Activated T-helper 17 cell treated with anti-CD3 and anti-CD28 coated beads, Interleukin-2, amount 50 U/mL, for 72 hours (primary cell): Measurements from ENCODE around the gene ABCD1. TPM values are rescaled to one million over a fixed set of nuclear protein-coding genes. Genes with fewer than 3 reads are reported as not detected.

Source experiments
- ATAC-seq: fragments of 150-1000 bp; cut with Tn5 transposase; replicated peaks from 2 replicates; pipeline ENCODE4 v1.10.0; 2021; ENCODE audit warnings: mild to moderate bottlenecking, moderate library complexity
- H3K27ac Mint-ChIP-seq: one replicate; pipeline ENCODE4 v1.8.0; 2022; ENCODE audit warnings: mixed read lengths
- H3K27me3 Mint-ChIP-seq: one replicate; pipeline ENCODE4 v1.8.0; 2022; ENCODE audit warnings: mixed read lengths
- H3K36me3 Mint-ChIP-seq: one replicate; pipeline ENCODE4 v1.8.0; 2022; ENCODE audit warnings: low read depth, mild to moderate bottlenecking, mixed read lengths
- H3K4me1 Mint-ChIP-seq: one replicate; pipeline ENCODE4 v1.8.0; 2022; ENCODE audit warnings: mixed read lengths
- H3K4me3 Mint-ChIP-seq: one replicate; pipeline ENCODE4 v1.8.0; 2022; ENCODE audit warnings: mild to moderate bottlenecking, mixed read lengths
- H3K9me3 Mint-ChIP-seq: one replicate; pipeline ENCODE4 v1.8.0; 2022; ENCODE audit warnings: mixed read lengths
- total RNA-seq, 2 donors: library from RNA; stranded (reverse); gene quantifications; one replicate each; pipeline ENCODE4 v1.2.3, GENCODE V29; 2022

The ABCD1 gene
- total RNA-seq, 2 donors from 2014 or later, result 6.7 to 9.4 TPM

DNA sequence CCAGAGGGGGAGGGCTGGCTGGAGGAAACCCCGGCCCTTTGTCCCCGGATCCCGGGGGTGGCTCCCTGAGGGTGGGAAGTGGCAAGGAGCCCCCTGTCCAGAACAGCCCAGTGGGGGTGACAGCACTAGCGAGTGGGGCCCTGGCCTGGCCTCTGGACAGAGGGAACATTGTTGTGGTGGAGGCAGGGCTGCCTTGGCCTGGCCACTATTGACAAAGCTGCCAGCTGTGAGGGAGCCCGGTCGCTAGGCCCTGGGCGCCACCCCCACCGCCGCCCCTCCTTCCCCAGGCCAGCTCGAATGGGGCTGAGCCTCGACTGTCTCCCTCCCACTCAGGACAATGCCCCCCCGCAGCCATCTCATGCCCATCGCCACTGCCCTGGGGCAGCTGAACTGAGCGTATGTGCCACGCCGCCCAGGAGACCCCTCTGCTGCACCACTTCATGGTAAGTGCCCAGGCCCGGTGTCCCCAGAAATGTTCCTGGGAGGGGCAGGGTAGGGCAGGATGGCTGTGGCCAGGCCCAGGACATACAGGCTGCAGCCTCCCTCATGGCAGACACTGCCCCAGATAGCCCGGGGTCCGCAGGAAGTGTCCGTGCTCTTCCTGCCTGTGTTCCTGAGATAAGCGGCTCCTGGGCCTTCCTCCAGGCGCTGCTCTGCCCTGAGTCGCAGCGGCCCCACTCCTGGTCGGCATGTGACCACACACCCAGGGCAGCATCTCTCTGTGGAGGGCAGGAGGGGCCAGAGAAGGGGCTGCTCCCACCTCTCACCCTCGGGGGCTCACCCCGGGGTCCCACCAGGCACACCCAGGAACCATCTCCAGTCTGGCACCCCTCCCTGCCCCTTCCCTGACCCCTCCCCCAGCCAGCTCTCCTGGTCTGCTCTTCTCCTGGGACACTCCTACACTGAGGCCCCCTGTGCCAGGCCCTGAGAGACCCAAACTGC lies 40.8 kb downstream of the ABCD1 start:
- H3K4me3 Mint-ChIP-seq, result no peak overlapping the region
- H3K27me3 Mint-ChIP-seq, result no peaks in the 10 kb centered on the region
- no peaks in the 10 kb centered on the region for H3K4me1 Mint-ChIP-seq
- H3K27ac Mint-ChIP-seq, result no peak overlapping the region
- H3K36me3 Mint-ChIP-seq, result no peaks in the 10 kb centered on the region
- no peaks in the 10 kb centered on the region for H3K9me3 Mint-ChIP-seq
- no peak for ATAC-seq

DNA sequence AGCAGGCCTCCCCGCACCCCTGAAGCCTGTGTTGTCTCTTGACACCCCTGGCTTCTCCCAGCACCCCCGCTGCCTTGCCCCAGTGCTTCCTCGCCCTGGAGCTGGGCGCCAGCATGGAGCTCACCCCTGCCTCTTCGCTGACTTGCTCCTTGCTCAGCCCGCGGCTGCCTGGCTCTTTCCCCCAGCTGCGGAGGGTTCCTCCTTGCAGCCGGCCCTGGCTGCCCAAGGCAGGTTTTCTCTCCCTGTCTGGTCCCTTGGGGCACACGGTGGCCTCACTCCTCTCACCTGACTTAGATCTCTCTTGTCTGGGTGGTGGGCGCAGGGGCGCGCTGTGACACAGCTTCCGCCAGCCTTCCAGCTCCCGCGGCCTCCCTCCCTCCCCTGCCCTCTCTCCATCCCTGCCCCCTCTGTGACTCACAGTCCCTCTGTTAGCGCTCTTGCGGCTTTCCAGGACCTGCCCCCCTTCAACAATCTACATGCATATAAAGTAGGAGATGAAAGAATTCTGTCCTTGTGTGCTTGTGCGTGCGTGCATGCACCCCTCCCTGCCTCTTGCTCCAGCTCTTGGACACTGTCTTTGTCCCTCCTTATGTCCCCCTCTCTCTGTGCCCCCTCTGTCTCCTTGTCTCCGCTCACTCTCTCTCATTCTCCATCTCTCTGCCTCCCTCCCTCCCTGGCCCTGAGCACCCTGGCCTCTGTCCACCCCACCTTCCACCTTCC lies 41.6 kb downstream of the ABCD1 start:
- Mint-ChIP-seq H3K4me1 (no peaks in the 10 kb centered on the region), H3K27me3 (no peaks in the 10 kb centered on the region), H3K36me3 (no peaks in the 10 kb centered on the region), H3K4me3 (peak overlapping the region; percentile 34), H3K9me3 (no peaks in the 10 kb centered on the region), H3K27ac (no peak overlapping the region)
- peak; percentile 64 for ATAC-seq

DNA sequence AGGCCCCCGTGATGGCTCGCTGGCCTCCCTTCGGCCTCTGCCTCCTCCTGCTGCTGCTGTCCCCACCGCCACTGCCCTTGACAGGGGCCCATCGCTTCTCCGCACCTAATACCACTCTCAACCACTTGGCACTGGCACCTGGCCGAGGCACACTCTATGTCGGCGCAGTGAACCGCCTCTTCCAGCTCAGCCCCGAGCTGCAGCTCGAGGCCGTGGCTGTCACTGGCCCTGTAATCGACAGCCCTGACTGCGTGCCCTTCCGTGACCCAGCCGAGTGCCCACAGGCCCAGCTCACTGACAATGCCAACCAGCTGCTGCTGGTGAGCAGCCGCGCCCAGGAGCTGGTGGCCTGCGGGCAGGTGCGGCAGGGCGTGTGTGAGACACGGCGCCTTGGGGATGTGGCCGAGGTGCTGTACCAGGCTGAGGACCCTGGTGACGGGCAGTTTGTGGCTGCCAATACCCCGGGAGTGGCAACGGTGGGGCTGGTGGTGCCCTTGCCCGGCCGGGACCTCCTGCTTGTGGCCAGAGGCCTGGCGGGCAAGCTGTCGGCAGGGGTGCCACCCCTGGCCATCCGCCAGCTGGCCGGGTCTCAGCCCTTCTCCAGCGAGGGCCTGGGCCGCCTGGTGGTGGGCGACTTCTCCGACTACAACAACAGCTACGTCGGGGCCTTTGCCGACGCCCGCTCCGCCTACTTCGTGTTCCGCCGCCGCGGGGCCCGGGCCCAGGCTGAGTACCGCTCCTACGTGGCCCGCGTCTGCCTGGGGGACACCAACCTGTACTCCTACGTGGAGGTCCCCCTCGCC lies 42.4 kb downstream of the ABCD1 start:
- H3K36me3 Mint-ChIP-seq, result no peaks in the 10 kb centered on the region
- H3K4me1 Mint-ChIP-seq, result no peaks in the 10 kb centered on the region
- peak overlapping the region; percentile 34 for H3K4me3 Mint-ChIP-seq
- no peak overlapping the region for H3K27ac Mint-ChIP-seq
- H3K27me3 Mint-ChIP-seq, result no peaks in the 10 kb centered on the region
- no peaks in the 10 kb centered on the region for H3K9me3 Mint-ChIP-seq
- no peak for ATAC-seq

DNA sequence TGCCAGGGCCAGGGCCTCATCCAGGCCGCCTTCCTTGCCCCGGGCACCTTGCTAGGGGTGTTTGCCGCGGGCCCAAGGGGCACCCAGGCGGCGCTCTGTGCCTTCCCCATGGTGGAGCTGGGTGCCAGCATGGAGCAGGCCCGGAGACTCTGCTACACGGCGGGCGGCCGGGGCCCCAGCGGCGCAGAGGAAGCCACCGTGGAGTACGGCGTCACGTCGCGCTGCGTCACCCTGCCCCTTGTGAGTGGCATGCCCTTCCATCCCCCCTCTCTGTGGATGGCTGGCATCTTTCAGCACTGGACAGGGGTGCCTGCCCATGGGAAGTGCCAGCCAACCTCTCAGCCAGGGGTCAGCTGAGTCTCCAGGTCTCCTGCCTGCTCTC lies 43.0 kb downstream of the ABCD1 start:
- no peaks in the 10 kb centered on the region for H3K27me3 Mint-ChIP-seq
- no peak overlapping the region for H3K27ac Mint-ChIP-seq
- no peaks in the 10 kb centered on the region for H3K36me3 Mint-ChIP-seq
- no peaks in the 10 kb centered on the region for H3K4me1 Mint-ChIP-seq
- ATAC-seq, result no peak
- no peaks in the 10 kb centered on the region for H3K9me3 Mint-ChIP-seq
- H3K4me3 Mint-ChIP-seq, result no peak overlapping the region

DNA sequence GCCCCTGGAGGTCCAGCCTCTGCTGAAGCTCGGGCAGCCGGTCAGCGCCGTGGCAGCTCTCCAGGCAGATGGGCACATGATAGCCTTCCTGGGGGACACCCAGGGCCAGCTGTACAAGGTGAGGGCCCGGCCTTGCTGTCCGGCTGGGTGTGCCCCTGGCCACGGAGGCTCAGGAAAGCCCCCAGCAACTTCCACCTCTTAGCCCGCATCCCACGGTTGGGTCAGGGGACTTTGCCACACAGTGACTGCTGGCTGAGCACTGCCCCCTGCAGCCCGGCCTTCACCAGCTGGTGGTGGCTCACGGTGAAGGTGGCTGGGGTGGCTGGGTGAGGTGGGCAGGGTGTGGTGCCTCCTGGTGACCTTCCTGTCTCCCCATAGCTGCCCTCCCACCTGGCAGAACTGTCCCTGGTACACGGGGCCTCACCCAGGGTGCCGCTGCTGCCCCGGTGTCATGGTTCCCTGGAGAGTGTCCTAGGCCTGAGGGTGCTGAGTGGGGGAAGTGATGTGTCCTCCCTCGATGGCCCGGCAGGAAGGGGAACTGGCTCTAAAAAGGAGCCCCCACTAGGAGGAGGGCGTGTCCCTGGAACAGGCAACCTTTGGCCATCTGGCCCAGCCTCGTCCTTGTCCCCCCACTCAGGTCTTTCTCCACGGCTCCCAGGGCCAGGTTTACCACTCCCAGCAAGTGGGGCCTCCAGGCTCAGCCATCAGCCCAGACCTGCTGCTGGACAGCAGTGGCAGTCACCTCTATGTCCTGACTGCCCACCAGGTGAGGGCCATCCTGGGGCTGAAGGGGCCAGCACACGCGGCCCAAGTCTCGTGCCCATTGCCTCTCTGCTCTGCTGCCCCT lies 43.9 kb downstream of the ABCD1 start:
- no peak for ATAC-seq
- no peaks in the 10 kb centered on the region for H3K27me3 Mint-ChIP-seq
- no peaks in the 10 kb centered on the region for H3K36me3 Mint-ChIP-seq
- H3K4me1 Mint-ChIP-seq, result no peaks in the 10 kb centered on the region
- H3K9me3 Mint-ChIP-seq, result no peaks in the 10 kb centered on the region
- no peak overlapping the region for H3K4me3 Mint-ChIP-seq
- no peak overlapping the region for H3K27ac Mint-ChIP-seq

DNA sequence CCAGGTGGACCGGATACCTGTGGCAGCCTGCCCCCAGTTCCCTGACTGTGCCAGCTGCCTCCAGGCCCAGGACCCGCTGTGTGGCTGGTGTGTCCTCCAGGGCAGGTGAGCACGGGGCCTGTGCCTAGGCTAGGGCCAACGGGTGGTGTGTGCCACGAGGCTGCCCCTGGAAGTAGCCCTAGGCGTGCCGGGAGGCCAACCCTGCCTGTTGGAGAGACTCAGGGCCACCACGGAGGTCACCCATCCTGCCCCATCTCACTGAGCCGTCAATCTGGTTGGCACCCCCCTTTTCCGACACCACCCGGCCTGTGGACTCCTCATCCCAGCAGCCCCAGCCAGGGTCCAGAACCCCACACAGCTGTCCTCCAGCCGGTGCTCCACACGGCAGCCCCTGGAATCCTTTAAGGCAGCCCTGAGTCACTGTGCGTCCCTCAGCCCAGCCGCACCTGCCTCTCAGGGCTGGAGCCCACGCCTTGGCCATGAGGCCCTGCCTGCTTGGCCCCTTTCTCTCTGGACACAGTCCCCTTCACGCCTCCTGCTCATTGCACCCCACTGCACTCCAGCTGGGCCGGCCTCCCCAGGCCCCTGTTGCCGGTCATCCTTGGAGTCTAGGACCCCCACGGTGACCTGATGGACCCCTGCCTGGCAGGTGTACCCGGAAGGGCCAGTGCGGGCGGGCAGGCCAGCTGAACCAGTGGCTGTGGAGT lies 44.7 kb downstream of the ABCD1 start:
- no peaks in the 10 kb centered on the region for H3K36me3 Mint-ChIP-seq

DNA sequence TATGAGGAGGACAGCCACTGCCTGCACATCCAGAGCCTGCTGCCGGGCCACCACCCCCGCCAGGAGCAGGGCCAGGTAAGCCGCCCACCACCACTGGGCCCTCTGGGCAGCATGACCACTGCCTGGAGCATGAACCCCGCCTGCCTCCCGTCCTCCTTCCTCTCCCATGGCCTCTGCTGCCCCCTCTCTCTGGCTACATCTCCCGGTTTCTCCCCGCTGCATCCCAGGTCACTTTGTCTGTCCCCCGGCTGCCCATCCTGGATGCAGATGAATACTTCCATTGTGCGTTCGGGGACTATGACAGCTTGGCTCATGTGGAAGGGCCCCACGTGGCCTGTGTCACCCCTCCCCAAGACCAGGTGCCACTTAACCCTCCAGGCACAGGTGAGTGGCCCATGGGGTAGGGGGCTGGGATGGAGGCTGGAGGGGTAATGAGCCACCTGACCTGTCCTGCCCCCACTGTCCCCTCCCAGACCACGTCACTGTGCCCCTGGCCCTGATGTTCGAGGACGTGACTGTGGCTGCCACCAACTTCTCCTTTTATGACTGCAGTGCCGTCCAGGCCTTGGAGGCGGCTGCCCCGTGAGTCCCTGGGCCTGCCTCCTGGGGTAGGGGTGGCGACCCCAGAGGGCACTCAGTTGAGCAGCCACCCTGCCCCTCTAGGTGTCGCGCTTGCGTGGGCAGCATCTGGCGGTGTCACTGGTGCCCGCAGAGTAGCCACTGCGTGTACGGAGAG lies 45.4 kb downstream of the ABCD1 start:
- no peaks in the 10 kb centered on the region for H3K36me3 Mint-ChIP-seq
- H3K27me3 Mint-ChIP-seq, result no peaks in the 10 kb centered on the region
- no peak overlapping the region for H3K4me3 Mint-ChIP-seq
- H3K27ac Mint-ChIP-seq, result no peak overlapping the region
- ATAC-seq, result no peak
- H3K4me1 Mint-ChIP-seq, result no peaks in the 10 kb centered on the region
- H3K9me3 Mint-ChIP-seq, result no peaks in the 10 kb centered on the region

More for the DNA sequence above, 44.7 kb downstream of the ABCD1 start:
- Mint-ChIP-seq H3K9me3 (no peaks in the 10 kb centered on the region), H3K27ac (no peak overlapping the region), H3K27me3 (no peaks in the 10 kb centered on the region), H3K4me1 (no peaks in the 10 kb centered on the region), H3K4me3 (no peak overlapping the region)
- ATAC-seq, result no peak

DNA sequence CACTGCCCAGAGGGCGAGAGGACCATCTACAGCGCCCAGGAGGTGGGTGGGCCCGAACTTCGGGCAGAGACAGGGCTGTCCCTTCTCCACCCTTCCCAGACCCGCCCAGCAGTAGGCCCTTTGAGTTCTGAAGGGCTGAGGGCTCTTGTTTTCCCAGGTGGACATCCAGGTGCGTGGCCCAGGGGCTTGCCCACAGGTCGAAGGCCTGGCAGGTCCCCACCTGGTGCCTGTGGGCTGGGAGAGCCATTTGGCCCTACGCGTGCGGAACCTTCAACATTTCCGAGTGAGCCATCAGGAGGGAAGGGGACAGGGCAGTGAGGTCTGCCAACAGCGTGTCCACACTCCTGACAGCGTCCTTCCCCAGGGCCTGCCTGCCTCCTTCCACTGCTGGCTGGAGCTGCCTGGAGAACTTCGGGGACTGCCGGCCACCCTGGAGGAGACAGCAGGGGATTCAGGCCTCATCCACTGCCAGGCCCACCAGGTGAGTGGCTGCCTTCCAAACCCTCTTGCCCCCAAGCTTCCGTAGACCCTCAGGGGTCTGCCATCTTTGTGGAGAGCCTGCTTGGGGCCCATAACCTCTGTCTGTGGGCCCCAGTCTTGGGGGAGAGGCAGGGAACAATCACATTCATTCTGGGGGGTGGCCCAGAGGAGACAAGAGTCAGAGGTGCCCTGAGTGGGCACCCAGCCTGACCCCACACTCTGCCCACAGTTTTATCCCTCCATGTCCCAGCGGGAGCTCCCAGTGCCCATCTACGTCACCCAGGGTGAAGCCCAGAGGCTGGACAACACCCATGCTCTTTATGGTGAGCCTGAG lies 46.2 kb downstream of the ABCD1 start:
- H3K9me3 Mint-ChIP-seq, result no peaks in the 10 kb centered on the region
- no peak overlapping the region for H3K27ac Mint-ChIP-seq
- H3K4me1 Mint-ChIP-seq, result no peaks in the 10 kb centered on the region
- H3K36me3 Mint-ChIP-seq, result no peaks in the 10 kb centered on the region
- H3K27me3 Mint-ChIP-seq, result no peaks in the 10 kb centered on the region
- no peak overlapping the region for H3K4me3 Mint-ChIP-seq
- no peak for ATAC-seq

DNA sequence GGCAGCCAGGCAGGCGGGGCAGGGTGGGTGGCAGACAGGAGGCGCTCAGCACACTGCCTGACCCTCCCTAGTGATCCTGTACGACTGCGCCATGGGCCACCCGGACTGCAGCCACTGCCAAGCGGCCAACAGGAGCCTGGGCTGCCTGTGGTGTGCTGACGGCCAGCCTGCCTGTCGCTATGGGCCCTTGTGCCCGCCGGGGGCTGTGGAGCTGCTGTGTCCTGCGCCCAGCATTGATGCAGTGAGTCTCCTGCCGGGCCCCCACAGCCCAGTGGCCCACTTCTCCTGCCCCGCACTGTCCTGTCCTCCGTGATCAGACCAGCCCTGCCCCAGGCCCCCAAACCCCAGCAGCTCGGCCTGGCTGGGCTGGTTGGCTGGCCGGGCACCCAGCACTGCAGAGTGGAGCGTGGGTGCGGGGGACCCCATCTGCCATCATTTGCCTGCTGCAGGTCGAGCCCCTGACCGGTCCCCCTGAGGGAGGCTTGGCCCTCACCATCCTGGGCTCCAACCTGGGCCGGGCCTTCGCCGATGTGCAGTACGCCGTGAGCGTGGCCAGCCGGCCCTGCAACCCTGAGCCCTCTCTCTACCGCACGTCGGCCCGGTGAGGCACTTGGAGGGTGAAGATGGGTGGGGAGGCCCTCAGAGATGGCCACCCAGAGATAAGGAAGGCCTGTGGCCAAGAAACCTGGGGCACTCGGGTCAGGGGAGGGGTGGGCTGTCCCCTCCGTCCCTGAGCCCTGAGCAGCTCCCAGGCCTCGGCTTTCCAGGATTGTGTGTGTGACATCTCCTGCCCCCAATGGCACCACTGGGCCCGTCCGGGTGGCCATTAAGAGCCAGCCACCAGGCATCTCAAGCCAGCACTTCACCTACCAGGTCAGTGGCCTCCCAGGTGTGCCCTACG lies 47.0 kb downstream of the ABCD1 start:
- ATAC-seq, result no peak
- no peak overlapping the region for H3K4me3 Mint-ChIP-seq
- no peaks in the 10 kb centered on the region for H3K36me3 Mint-ChIP-seq
- H3K4me1 Mint-ChIP-seq, result no peaks in the 10 kb centered on the region
- H3K27me3 Mint-ChIP-seq, result no peaks in the 10 kb centered on the region
- no peaks in the 10 kb centered on the region for H3K9me3 Mint-ChIP-seq
- no peak overlapping the region for H3K27ac Mint-ChIP-seq

DNA sequence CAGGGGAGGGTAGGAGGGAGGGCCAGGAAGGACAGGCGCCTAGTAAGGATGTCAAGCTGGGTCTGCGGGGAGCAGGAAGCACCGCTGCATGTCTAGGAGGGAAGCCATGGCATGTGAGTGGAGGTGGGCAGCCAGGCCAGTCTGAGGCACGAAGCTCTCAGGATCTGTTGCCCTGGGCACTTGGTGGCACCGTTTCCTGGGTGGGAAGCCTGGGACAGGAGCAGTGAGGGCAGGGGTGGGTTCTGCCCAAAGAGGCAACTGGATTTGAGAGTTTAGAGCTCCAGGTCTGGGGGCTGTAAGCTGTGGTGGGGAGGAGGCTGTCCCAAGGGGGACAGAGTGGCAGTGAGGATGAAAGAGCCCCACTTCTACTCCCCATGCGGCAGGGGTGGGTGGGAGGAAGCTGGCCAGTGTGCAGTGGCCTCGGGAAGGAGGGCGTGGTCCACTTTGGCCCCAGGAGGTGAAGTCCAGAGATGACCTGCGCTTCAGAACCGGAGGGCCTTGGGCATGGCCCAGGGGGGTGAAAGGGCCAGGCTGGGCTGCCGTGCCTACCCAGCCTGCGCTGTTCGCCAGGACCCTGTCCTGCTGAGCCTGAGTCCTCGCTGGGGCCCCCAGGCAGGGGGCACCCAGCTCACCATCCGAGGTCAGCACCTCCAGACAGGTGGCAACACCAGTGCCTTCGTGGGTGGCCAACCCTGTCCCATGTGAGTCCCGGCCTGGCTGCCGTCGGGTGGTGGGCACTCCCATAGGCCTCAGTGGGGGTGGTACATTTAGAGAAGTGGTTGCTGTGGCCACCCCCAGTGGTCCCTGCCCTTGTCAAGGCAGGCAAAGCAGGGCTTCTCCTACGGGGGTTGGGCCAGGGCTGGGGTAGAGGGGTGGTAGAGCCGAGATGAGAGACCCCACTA lies 47.9 kb downstream of the ABCD1 start:
- Mint-ChIP-seq H3K9me3 (no peaks in the 10 kb centered on the region), H3K27ac (no peak overlapping the region), H3K36me3 (no peaks in the 10 kb centered on the region), H3K4me3 (no peak overlapping the region), H3K27me3 (no peaks in the 10 kb centered on the region), H3K4me1 (no peaks in the 10 kb centered on the region)
- ATAC-seq, result no peak

DNA sequence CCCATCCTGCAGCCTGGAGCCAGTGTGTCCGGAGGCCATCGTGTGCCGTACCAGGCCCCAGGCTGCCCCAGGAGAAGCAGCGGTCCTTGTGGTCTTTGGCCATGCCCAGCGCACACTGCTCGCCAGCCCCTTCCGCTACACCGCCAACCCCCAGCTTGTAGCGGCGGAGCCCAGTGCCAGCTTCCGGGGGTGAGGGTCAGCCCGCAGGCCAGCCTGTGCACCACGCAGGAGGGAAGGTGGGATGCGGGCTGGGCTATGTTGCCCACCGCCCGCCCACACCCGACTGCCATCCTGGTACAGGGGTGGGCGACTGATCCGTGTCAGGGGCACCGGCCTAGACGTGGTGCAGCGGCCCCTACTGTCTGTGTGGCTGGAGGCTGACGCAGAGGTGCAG lies 48.6 kb downstream of the ABCD1 start:
- no peak overlapping the region for H3K27ac Mint-ChIP-seq
- H3K4me1 Mint-ChIP-seq, result no peaks in the 10 kb centered on the region
- no peak overlapping the region for H3K4me3 Mint-ChIP-seq

More for the DNA sequence above, 48.6 kb downstream of the ABCD1 start:
- Mint-ChIP-seq H3K9me3 (no peaks in the 10 kb centered on the region), H3K27me3 (no peaks in the 10 kb centered on the region), H3K36me3 (no peaks in the 10 kb centered on the region)
- no peak for ATAC-seq
